Urinary bladder (tissue), 4 donors: ENCODE data around the gene ACTN4. TPM values are rescaled to one million over a fixed set of nuclear protein-coding genes. Genes with fewer than 3 reads are reported as not detected.
"Not testable (repeated sequence)": the region's sequence is repeated elsewhere in the genome, so short reads cannot be mapped to it uniquely, and the experiment has no call there.

Source experiments
- DNase-seq: peaks from one replicate; pipeline ENCODE4 v3.0.0-alpha.2; 2015; ENCODE audit errors: extremely low spot score
- H3K27ac ChIP-seq: one replicate; pipeline ENCODE4 v1.5.1; 2013; ENCODE audit warnings: low read depth, mild to moderate bottlenecking, moderate library complexity
- H3K36me3 ChIP-seq: one replicate; pipeline ENCODE4 v1.6.1; 2013; ENCODE audit warnings: mild to moderate bottlenecking, moderate library complexity; ENCODE audit not compliant: insufficient read depth
- H3K4me1 ChIP-seq: one replicate; pipeline ENCODE4 v1.6.1; 2013; ENCODE audit warnings: mild to moderate bottlenecking, moderate library complexity; ENCODE audit not compliant: insufficient read depth
- H3K4me3 ChIP-seq: one replicate; pipeline ENCODE4 v1.5.1; 2013; ENCODE audit warnings: low read depth, low read length
- WGBS: extraction: QIAGEN DNeasy Blood & Tissue Kit; methylation state at CpG from one replicate; pipeline ENCODE4 v1.1.7; 2013; 5-methylcytosine and 5-hydroxymethylcytosine counted together
- polyA plus RNA-seq: library from polyadenylated mRNA; stranded (reverse); fragments of 200-250 nt; gene quantifications from one replicate; pipeline ENCODE4 v1.2.3, GENCODE V29; 2013
- total RNA-seq: library from RNA; depleted of rRNA; stranded (reverse); fragments of >200 nt; gene quantifications from one replicate; pipeline ENCODE4 v1.2.3, GENCODE V29; 2014
- donor health status: healthy with polysubstance abuse.
- donor health status: healthy.

Gene ACTN4
- total and polyA plus RNA-seq, 2 donors = 140 to 304 TPM

DNA sequence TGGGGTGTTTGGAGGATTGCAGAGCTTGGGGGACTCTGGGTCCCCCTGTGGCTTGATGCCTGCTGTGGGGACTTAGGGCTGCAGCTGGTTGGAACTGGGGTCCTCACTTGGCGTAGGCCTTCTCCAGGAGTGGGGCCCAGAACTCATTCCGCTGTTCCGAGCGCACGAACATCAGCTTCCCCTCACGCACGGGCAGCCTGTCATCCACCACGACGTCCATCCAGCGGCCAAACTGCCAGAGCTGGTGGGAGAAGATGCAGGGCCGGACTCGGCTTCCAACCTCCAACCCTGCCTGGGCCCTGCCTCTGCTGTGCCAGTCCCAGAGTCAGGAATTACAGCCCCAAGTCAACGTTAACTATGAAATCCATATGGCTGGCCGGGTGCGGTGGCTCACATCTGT lies 94.2 kb downstream of the ACTN4 start:
- no peak overlapping the region for H3K27ac ChIP-seq

DNA sequence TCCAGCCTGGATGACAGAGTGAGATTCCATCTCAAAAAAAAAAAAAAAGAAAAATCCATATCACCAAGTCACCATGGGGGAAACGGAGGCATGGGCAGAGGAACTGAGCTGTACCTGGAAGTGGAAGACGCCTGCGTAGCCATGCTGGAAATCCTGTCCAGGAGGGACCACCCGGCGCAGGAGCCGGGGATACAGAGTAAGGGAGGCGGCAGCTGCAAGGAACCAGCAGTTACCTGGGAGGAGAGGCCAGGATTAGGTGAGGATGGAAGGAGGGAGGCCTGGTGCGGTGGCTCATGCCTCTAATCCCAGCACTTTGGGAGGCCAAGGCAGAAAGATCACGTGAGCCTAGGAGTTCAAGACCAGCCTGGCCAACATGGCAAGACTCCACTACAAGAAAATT lies 94.8 kb downstream of the ACTN4 start:
- no peaks in the 10 kb centered on the region for H3K36me3 ChIP-seq
- no peak for DNase-seq
- H3K4me1 ChIP-seq = no peaks in the 10 kb centered on the region
- WGBS = 95% methylated on average over 9 of the region's 9 CpGs
- H3K4me3 ChIP-seq = no peak overlapping the region
- H3K27ac ChIP-seq = no peak overlapping the region

More for the DNA sequence above, 94.2 kb downstream of the ACTN4 start:
- H3K36me3 ChIP-seq = no peaks in the 10 kb centered on the region
- no peak overlapping the region for H3K4me3 ChIP-seq
- no peaks in the 10 kb centered on the region for H3K4me1 ChIP-seq
- no peak for DNase-seq
- WGBS = 94% methylated on average over 15 of the region's 15 CpGs

DNA sequence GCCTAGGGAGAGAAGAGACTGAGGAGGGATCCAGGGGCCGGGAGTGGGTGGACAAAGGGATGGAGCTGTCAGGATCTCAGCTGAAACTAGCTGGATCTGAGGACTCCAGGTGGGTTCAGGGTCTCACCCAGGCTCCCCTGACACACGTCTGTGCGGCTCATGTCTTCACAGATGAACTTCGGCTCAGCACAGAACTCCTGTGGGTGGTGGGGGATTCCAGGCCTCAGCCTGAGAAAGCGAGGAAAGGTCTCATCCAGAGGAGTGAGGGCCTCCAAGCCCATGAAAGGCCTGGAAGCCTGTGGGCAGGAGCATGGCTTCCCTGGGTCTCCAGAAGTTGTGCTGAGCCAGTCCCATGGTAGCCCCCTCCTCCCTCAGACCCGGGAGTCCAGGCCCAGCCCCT lies 95.5 kb downstream of the ACTN4 start:
- 88% methylated on average over 6 of the region's 6 CpGs for WGBS
- Histone ChIP-seq H3K4me1 (no peaks in the 10 kb centered on the region), H3K4me3 (no peak overlapping the region), H3K27ac (no peak overlapping the region), H3K36me3 (no peaks in the 10 kb centered on the region)
- DNase-seq = no peak

DNA sequence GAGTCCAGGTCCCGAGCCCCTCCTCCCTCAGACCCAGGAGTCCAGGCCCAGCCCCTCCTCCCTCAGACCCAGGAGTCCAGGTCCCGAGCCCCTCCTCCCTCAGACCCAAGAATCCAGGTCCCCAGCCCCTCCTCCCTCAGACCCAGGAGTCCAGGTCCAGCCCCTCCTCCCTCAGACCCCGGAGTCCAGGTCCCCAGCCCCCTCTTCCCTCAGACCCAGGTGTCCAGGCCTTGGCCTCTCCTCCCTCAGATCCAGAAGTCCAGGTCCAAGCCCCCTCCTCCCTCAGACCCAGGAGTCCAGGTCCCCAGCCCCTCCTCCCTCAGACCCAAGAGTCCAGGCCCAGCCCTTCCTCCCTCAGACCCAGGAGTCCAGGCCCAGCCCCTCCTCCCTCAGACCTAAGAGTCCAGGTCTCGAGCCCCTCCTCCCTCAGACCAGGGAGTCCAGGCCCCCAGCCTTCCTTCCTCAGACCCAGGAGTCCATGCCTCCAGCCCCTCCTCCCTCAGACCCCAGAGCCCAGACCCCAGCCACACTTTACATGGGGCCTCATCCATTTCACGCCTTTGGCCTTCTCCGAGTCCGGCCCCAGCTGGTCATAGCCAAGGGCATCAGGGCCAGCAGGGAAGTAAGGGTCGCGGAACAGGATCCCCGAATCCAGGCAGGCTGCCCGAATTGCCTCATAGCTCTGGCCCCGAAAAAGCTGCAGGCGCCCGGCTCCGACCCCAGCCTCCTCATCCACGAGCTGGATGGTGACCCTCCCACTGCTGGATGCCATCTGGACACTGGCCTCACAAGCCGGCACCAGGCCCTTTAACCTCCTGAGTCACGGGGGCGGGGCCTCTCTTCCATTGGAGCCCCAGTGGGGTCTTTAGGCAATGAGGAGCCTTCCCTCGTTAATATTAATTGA lies 96.2 kb downstream of the ACTN4 start:
- no peak overlapping the region for H3K4me3 ChIP-seq
- H3K4me1 ChIP-seq = no peaks in the 10 kb centered on the region
- no peak for DNase-seq
- no peaks in the 10 kb centered on the region for H3K36me3 ChIP-seq
- 69% methylated on average over 20 of the region's 20 CpGs for WGBS
- no peak overlapping the region for H3K27ac ChIP-seq

DNA sequence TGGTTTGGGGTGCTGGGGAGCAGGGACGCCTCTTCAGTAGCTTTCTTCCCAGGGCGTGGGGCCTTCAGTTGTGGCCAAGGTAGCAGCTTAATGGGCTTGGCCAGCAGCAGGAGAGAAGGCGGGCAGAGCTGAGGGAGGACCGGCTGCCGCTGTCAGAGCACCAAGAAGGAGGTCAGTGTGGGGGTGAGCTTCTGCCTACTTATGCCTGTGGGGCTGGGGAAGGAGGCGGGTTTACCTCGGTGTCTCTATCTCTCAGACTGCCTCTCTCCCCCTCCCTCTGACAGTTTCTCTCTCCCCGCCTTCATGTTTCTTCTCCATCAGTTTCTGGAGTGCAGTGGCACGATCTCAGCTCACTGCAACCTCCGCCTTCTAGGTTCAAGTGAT lies 96.8 kb downstream of the ACTN4 start, which contains the start of gene CAPN12:
Gene CAPN12, minus strand, starts transcription at position 177 of the 384 bp plus-strand sequence. CDS start 309 bp downstream, outside the sequence.
- Histone ChIP-seq H3K4me3 (no peak within 1 kb of the TSS), H3K36me3 (no peaks in the 10 kb centered on the region), H3K27ac (no peak within 1 kb of the TSS), H3K4me1 (no peaks in the 10 kb centered on the region)
- WGBS = 87% methylated on average over 10 of the region's 10 CpGs
- no peak for DNase-seq

DNA sequence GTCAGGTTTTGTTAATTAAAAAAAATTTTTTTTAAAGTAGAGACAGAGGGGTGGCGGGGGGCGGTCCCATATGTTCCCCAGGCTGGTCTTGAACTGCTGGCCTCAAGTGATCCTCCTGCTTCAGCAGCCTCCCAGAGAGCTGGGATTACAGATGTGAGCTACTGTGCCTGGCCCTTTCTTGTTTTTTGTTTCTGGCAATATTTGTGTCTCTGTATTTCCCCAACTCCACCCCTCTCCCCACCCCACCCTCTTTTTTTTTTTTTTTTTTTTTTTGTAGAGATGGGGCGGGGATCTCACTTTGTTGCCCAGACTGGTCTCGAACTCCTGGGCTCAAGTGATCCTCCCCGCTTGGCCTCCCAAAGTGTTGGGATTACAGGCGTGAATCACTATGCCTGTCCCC lies 97.4 kb downstream of the ACTN4 start:
- H3K4me3 ChIP-seq = no peak overlapping the region
- WGBS = 81% methylated on average over 6 of the region's 6 CpGs
- no peak overlapping the region for H3K27ac ChIP-seq
- no peaks in the 10 kb centered on the region for H3K36me3 ChIP-seq
- no peak for DNase-seq
- H3K4me1 ChIP-seq = no peaks in the 10 kb centered on the region

DNA sequence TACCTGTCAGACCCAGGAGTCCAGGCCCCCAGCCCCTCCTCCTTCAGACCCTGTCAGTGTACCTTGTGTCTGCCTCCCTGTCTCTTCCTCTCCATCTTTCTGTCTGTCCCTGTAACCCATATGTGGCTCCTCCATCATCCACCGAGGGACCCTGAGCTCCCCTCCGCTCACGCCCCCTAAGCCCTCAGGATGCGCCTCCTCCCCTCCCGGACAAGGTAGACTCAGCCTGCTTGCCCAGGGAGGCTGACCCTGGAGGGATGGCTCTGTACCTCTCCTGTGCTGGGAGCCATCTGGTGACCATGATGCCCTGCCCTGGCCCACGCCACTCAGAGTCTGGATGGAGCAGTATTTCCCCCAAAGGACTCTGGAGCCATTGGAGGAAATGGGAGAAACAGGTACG lies 97.9 kb downstream of the ACTN4 start:
- no peaks in the 10 kb centered on the region for H3K4me1 ChIP-seq
- 77% methylated on average over 7 of the region's 7 CpGs for WGBS
- no peak for DNase-seq
- H3K4me3 ChIP-seq = no peak overlapping the region
- no peak overlapping the region for H3K27ac ChIP-seq
- no peaks in the 10 kb centered on the region for H3K36me3 ChIP-seq

DNA sequence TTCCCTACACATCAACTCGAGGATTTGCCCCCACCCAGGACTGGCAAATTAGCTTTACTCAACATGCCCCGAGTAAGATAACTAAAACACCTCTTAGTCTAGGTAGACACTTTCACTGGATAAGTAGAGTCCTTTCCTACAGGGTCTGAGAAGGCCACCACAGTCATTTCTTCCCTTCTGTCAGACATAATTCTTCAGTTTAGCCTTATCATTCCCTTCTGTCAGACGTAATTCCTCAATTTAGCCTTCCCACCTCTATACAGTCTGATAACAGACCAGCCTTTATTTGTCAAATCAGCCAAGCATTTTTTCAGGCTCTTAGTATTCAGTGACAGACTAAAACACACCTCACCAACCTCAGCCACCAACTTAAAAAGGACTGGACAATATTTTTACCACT lies 106.3 kb downstream of the ACTN4 start:
- H3K27ac ChIP-seq, DNase-seq: not testable (repeated sequence)
- WGBS = 78% methylated on average over 3 of the region's 3 CpGs

DNA sequence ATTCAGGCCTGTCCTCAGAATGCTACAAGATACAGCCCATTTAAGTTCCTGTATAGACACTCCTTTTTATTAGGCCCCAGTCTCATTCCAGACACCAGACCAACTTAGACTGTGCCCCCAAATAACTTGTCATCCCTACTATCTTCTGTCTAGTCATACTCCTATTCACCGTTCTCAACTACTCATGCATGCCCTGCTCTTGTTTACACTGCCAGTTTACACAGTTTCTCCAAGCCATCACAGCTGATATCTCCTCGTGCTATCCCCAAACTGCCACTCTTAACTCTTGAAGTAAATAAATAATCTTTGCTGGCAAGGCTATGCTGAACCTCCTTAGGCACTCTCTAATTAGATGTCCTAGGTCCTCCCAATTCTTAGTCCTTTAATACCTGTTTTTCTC lies 106.7 kb downstream of the ACTN4 start:
- H3K4me3 ChIP-seq, H3K4me1 ChIP-seq, H3K27ac ChIP-seq, H3K36me3 ChIP-seq, DNase-seq: not testable (repeated sequence)
- WGBS = 68% methylated on average over 2 of the region's 2 CpGs

More for the DNA sequence above, 106.3 kb downstream of the ACTN4 start:
- H3K4me3 ChIP-seq, H3K4me1 ChIP-seq, H3K36me3 ChIP-seq: not testable (repeated sequence)

DNA sequence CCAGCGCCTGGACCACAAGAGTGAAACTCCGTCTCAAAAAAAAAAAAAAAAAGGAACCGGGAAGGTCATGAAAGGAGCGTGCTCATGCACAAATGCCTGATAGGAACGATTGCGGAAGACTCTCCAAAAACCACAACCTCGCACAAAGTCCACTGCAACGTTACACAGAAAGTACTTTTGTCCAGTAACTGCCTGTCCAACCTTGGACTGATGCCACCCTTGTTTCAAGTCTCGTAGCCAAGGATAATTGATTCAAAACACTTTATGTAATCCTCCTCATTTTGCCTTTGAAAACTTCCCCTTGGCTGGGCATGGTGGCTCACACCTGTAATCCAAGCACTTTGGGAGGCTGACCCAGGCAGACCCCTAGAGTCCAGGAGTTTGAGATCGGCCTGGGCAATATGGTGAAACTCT lies 112.1 kb downstream of the ACTN4 start:
- H3K27ac ChIP-seq = no peak overlapping the region
- WGBS = 73% methylated on average over 10 of the region's 10 CpGs
- no peak overlapping the region for H3K4me3 ChIP-seq
- no peaks in the 10 kb centered on the region for H3K36me3 ChIP-seq
- H3K4me1 ChIP-seq = no peaks in the 10 kb centered on the region
- DNase-seq = no peak

DNA sequence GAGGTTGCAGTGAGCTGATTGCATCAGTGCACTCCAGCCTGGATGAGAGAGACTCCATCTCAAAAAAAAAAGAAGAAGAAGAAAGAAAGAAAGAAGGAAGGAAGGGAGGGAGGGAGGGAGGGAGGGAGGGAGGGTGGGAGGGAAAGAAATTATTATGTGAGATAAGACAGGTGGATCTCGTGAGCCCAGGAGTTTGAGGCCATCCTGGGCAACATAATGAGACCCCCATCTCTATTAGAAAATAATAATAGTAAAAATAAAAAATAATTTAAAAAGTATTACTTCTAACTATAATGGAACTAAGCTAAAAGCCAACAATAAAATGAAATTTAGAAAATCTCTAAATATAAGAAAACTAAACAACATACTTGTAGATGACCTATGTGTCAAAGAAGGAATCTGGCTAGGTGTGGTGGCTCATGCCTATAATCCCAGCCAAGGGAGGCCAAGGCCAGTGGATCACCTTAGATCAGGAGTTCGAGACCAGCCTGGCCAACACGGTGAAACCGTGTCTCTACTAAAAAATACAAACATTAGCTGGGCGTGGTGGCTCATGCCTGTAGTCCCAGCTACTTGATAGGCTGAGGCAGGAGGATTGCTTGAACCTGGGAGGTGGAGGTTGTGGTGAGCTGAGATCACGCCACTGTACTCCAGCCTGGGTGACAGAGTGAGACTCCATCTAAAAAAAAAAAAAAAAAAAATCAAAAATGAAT lies 113.5 kb downstream of the ACTN4 start:
- not testable (repeated sequence) for H3K4me3 ChIP-seq, DNase-seq, H3K4me1 ChIP-seq, H3K27ac ChIP-seq, H3K36me3 ChIP-seq
- 78% methylated on average over 6 of the region's 6 CpGs for WGBS

DNA sequence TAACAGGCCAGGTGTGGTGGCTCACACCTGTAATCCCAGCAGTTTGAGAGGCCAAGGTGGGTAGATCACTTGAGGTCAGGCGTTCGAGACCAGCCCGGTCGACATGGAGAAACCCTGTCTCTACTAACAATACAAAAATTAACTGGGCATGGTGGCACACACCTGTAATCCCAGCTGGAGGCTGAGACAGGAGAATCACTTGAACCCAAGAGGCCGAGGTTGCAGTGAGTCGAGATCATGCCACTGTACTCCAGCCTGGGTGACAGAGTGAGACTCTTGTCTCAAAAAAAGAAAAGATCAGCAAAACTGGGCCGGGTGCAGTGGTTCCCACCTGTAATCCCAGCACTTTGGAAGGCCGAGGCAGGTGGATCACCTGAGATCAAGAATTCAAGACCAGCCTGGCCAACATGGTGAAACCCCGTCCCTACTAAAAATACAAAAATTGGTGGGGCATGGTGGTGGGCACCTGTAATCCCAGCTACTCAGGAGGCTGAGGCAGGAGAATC lies 114.5 kb downstream of the ACTN4 start:
- not testable (repeated sequence) for H3K4me1 ChIP-seq, DNase-seq, H3K27ac ChIP-seq, H3K36me3 ChIP-seq, H3K4me3 ChIP-seq
- 95% methylated on average over 9 of the region's 9 CpGs for WGBS

DNA sequence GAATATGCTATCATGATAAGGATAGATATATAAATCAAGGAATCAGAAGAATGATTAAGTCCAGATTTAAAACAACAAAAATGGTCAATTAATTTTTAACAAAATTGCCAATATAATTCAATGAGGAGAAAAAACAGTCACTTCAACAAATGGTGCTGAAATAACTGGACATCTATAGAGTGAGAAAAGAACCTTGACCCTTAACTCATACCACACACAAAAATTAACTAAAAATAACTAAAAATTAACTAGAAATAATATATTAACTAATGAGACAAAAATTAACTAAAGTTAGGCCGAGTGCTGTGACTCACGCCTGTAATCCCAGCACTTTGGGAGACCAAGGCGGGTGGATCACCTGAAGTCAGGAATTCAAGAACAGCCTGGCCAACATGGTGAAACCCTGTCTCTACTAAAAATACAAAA lies 116.4 kb downstream of the ACTN4 start:
- WGBS = 91% methylated on average over 3 of the region's 3 CpGs
- no peak for DNase-seq
- Histone ChIP-seq H3K27ac (no peak overlapping the region), H3K4me3 (no peak overlapping the region), H3K36me3 (no peaks in the 10 kb centered on the region), H3K4me1 (no peaks in the 10 kb centered on the region)

DNA sequence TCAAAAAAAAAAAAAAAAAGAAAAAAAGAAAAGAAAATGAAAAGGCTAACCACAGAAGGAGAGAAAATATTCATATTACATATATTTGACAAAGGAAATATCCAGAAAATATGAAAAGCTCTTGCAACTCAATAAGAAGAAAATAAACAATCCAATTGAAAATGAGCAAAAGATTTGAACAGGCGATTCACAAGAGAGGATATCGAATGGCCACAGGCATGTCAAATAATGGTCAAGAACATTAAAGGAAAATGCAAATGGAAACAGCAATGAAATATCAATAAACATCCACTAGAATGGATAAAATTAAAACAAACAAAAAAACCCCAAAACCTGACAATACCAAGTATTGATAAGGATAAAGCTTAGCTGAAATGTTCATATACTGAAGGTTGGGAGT lies 117.8 kb downstream of the ACTN4 start:
- no peaks in the 10 kb centered on the region for H3K36me3 ChIP-seq
- 98% methylated on average over 2 of the region's 2 CpGs for WGBS
- H3K4me1 ChIP-seq = no peaks in the 10 kb centered on the region

More for the DNA sequence above, 117.8 kb downstream of the ACTN4 start:
- DNase-seq = no peak
- Histone ChIP-seq H3K4me3 (no peak overlapping the region), H3K27ac (no peak overlapping the region)
